Astrocyte (in vitro differentiated cells and primary cell): ENCODE data around the gene RAB29. TPM values are rescaled to one million over a fixed set of nuclear protein-coding genes. Genes with fewer than 3 reads are reported as not detected.

Experiments used
- DNase-seq: peaks from one replicate; pipeline ENCODE4 v3.0.0-alpha.2; 2010; ENCODE audit warnings: low read depth
- FAIRE-seq: peaks from 2 replicates; lab custom pipeline; 2011; peaks lifted over from hg19 to GRCh38; lab: Jason Lieb, UNC
- H2AFZ ChIP-seq: 2 replicates; pipeline ENCODE4 v1.6.0; 2012; ENCODE audit warnings: low read depth, low read length, inconsistent platforms
- H3K27ac ChIP-seq: 2 replicates; pipeline ENCODE4 v1.5.1; 2011; ENCODE audit warnings: low read depth, low read length, inconsistent platforms
- H3K27me3 ChIP-seq: 2 replicates; pipeline ENCODE4 v1.6.0; 2011; ENCODE audit warnings: low read length, inconsistent platforms; ENCODE audit not compliant: insufficient read depth
- H3K36me3 ChIP-seq: 2 replicates; pipeline ENCODE4 v1.5.1; 2011; ENCODE audit warnings: low read length, inconsistent platforms; ENCODE audit not compliant: insufficient read depth
- H3K4me1 ChIP-seq: 2 replicates; pipeline ENCODE4 v1.5.1; 2011; ENCODE audit warnings: low read length, inconsistent platforms; ENCODE audit not compliant: insufficient read depth
- H3K4me2 ChIP-seq: 2 replicates; pipeline ENCODE4 v1.6.0; 2012; ENCODE audit warnings: low read length, inconsistent platforms
- H3K4me3 ChIP-seq: 2 replicates; pipeline ENCODE4 v1.5.1; 2011; ENCODE audit warnings: low read depth, mild to moderate bottlenecking, low read length, inconsistent platforms; ENCODE audit not compliant: insufficient read depth
- H3K79me2 ChIP-seq: 2 replicates; pipeline ENCODE4 v1.6.0; 2012; ENCODE audit warnings: mild to moderate bottlenecking, low read length, inconsistent platforms; ENCODE audit not compliant: insufficient read depth
- H3K9ac ChIP-seq: 2 replicates; pipeline ENCODE4 v1.6.0; 2012; ENCODE audit warnings: mild to moderate bottlenecking, low read length, inconsistent platforms
- H3K9me3 ChIP-seq: 2 replicates; pipeline ENCODE4 v1.5.1; 2012; ENCODE audit warnings: low read depth, mild to moderate bottlenecking, low read length, inconsistent platforms; ENCODE audit not compliant: insufficient read depth
- H4K20me1 ChIP-seq: 2 replicates; pipeline ENCODE4 v1.6.0; 2012; ENCODE audit warnings: low read length, inconsistent platforms; ENCODE audit not compliant: insufficient read depth
- H3K27ac Mint-ChIP-seq: one replicate; pipeline ENCODE4 v1.8.0; 2021; ENCODE audit warnings: mild to moderate bottlenecking, mixed read lengths; ENCODE audit not compliant: unreplicated experiment
- H3K27me3 Mint-ChIP-seq: one replicate; pipeline ENCODE4 v1.8.0; 2021; ENCODE audit warnings: low read depth, mixed read lengths; ENCODE audit not compliant: unreplicated experiment
- H3K36me3 Mint-ChIP-seq: one replicate; pipeline ENCODE4 v1.8.0; 2021; ENCODE audit warnings: low read depth, mixed read lengths; ENCODE audit not compliant: unreplicated experiment
- H3K4me1 Mint-ChIP-seq: one replicate; pipeline ENCODE4 v1.8.0; 2021; ENCODE audit warnings: low read depth, mixed read lengths; ENCODE audit not compliant: unreplicated experiment
- H3K4me3 Mint-ChIP-seq: one replicate; pipeline ENCODE4 v1.8.0; 2021; ENCODE audit warnings: mild to moderate bottlenecking, moderate library complexity, mixed read lengths; ENCODE audit not compliant: unreplicated experiment
- H3K9me3 Mint-ChIP-seq: one replicate; pipeline ENCODE4 v1.8.0; 2021; ENCODE audit warnings: mild to moderate bottlenecking, mixed read lengths; ENCODE audit not compliant: unreplicated experiment
- CTCF ChIP-seq: IDR thresholded peaks from 2 replicates; pipeline ENCODE4 v1.5.1; 2011; ENCODE audit warnings: low read depth, mild to moderate bottlenecking, inconsistent platforms, low read length, moderate library complexity; ENCODE audit not compliant: insufficient read depth
- EZH2 ChIP-seq: IDR thresholded peaks from 2 replicates; pipeline ENCODE4 v1.6.1; 2012; ENCODE audit warnings: mild to moderate bottlenecking, low read length, inconsistent platforms; ENCODE audit not compliant: insufficient read depth
- total RNA-seq: library from RNA; stranded (reverse); gene quantifications from 2 replicates; pipeline ENCODE4 v1.2.1, GENCODE V29; 2021

RAB29 gene
- total RNA-seq, 1 donor from 2014 or later, result 13.3 TPM

DNA sequence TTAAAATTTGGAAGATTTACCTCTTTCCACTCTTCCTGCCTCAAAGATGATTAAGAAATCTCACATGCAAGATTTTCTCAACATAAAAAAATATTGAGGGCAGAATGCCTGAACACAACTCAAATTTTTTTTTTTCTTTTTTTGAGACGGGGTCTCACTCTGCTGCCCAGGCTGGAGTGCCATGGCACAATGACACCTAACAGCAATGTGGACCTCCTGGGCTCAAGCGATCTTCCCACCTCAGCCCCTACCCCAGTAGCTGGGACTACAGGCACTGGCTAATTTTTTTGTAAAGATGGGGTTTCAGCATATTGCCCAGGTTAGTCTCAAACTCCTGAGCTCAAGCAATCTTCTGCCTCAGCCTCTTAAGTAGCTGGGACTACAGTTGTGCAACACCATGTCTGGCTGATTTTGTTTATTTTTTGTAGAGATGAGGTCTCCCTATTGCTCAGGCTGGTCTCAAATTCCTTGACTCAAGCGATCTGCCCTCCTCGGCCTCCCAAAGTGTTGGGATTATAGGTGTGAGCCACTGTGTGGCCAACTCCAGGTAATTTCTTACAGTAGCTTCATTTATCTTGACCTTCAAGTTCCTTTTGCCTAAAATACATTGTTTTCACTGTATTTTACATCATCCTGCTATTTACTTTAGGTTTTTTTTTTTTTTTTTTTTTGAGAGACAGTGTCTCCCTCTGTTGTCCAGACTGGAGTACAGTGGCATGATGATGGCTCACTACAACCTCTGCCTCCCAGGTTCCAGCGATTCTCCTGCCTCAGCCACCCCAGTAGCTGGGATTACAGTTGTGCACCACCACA, 35.7 kb downstream of the RAB29 start:
- H2AFZ ChIP-seq, result no peak overlapping the region
- H3K4me2 ChIP-seq, result no peak overlapping the region
- no peak overlapping the region for H3K4me3 Mint-ChIP-seq
- peaks cover 1% of the 10 kb centered on the region for H3K36me3 Mint-ChIP-seq
- DNase-seq, result peak; percentile 58
- peaks cover 6% of the 10 kb centered on the region for H3K36me3 ChIP-seq
- H3K27ac ChIP-seq, result no peak overlapping the region
- H3K9me3 ChIP-seq, result no peaks in the 10 kb centered on the region
- no peaks in the 10 kb centered on the region for H3K4me1 ChIP-seq
- peak; percentile 14 for TF ChIP-seq CTCF
- no peak for TF ChIP-seq EZH2
- H3K27me3 Mint-ChIP-seq, result no peaks in the 10 kb centered on the region
- no peaks in the 10 kb centered on the region for H3K9me3 Mint-ChIP-seq
- peaks cover 7% of the 10 kb centered on the region for H3K4me1 Mint-ChIP-seq
- no peak for FAIRE-seq
- no peaks in the 10 kb centered on the region for H3K27me3 ChIP-seq
- no peak overlapping the region for H3K27ac Mint-ChIP-seq
- peaks cover 84% of the 10 kb centered on the region for H4K20me1 ChIP-seq
- no peak overlapping the region for H3K4me3 ChIP-seq
- H3K9ac ChIP-seq, result no peak overlapping the region
- peaks cover 98% of the 10 kb centered on the region for H3K79me2 ChIP-seq

DNA sequence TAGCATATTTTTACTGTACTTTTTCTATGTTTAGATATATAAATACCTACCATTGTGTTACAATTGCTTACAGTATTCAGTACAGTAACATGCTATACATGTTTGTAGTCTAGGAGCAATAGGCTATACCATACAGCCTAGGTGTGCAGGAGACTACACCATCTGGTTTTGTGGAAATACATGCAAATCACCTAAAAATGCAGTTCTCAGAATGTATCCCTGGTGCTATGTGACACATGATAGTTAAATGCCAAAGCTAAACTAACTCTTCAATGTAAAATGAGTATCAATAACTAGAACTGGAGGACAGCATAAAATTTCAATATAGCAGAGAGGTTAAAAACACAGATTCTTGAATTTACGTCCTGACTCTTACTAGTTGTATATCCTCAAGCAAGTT, 40.1 kb downstream of the RAB29 start:
- no peak overlapping the region for H3K27ac ChIP-seq
- DNase-seq (no peak), FAIRE-seq (no peak)
- Mint-ChIP-seq H3K4me1 (peaks cover 3% of the 10 kb centered on the region), H3K9me3 (no peaks in the 10 kb centered on the region), H3K36me3 (peaks cover 4% of the 10 kb centered on the region), H3K4me3 (no peak overlapping the region), H3K27ac (no peak overlapping the region), H3K27me3 (no peaks in the 10 kb centered on the region)
- TF ChIP-seq CTCF (no peak), EZH2 (no peak)
- H3K4me3 ChIP-seq, result no peak overlapping the region
- no peak overlapping the region for H2AFZ ChIP-seq
- no peak overlapping the region for H3K9ac ChIP-seq
- peaks cover 11% of the 10 kb centered on the region for H3K36me3 ChIP-seq
- H4K20me1 ChIP-seq, result peaks cover 82% of the 10 kb centered on the region
- no peaks in the 10 kb centered on the region for H3K4me1 ChIP-seq
- H3K27me3 ChIP-seq, result no peaks in the 10 kb centered on the region
- H3K9me3 ChIP-seq, result no peaks in the 10 kb centered on the region
- no peak overlapping the region for H3K4me2 ChIP-seq
- peaks cover 100% of the 10 kb centered on the region for H3K79me2 ChIP-seq
